Left hindlimb (tissue), 1 donor: ENCODE measurements around the gene IMMP1L.

Experiments
- DNase-seq: peaks from one replicate; pipeline ENCODE4 v3.0.0-alpha.2; 2018

Gene IMMP1L

DNA sequence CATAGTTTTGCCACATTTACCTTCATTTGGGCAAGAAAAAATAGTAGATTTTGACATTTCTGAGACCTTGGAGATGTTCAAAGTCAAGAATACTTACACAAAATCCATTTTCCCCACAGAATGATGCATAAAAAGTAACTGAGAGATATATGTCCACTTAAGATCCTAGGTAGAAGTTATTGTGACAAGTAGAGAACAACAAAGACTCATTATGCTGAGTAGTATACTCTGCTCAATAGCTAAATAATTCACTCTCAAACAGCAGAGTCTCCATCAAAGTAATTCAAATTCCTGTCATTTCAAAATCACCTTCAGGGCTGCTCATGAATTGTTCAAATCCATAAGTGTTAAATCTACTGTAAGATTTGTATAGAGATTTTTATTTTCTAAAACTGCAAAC is 35.3 kb downstream of the IMMP1L start:
- no peak for DNase-seq

DNA sequence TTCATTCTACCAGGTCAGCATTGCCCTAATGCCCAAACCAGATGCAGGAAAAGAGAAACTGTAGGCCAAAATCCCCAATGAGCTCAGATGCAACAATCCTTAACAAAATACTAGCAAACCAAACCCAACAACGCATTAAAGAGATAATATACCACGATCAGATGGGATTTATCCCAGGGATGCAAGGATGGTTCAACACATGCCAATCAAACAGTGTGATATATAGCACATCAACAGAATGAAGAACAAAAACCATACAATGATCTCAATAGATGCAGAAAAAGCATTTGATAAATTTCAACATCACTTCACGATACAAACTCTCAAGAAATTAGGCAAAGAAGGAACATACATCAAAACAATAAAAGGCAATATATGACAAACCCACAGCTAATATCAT is 45.0 kb downstream of the IMMP1L start:
- DNase-seq, result no peak

DNA sequence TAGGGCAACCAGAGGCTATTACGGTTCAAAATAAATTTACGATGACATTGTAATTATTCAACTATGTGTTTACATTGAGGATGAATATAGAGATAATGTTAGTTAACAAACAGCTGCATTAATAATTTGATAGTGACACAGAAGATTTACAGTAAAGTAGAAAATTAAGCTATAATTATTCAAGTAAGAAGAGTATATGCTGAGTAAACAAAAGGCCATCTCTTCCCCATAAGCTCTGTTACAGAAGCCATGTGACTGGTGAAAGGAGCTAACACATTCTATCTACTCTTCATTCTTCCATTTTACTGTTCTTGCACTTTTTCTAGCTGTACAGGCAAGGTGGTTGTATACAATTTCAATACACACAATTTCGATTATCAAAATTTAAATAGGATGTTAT is 54.2 kb downstream of the IMMP1L start:
- no peak for DNase-seq

DNA sequence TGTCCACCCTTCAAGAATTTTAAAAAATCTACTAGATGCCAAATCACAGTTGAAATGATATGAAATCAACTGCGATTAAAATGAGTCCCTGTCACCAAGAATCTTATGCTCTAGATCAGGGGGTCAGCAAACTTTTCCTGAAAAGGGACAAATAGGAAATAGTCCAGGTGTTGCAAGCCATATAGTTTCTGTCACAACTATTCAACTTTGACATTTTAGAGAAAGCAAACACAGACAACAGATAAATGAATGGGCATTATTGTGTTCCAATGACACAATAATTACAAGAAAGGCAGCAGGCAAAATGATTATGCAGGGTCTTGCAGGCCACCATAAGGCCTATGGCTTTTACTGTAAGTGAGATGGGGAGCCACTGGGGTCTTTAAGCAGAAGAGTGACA is 58.6 kb downstream of the IMMP1L start:
- DNase-seq, result no peak

DNA sequence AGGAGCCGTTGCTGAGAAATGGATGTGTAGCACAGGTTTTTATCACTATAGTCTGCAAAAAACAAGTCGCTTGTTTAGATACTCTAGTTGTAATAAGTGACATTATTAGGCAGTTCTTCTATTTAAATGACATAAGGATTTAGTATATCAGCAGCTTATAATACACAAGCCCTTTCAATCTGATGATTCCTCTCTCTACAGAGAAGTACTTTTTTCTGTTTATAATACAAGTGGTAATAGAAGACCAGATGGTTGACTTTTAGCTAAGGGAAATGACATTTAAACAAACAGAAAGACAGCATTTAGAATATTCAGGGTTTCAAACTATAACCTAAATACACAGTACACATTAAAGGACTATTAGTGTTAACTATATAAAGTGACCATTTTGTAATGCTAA is 60.4 kb downstream of the IMMP1L start:
- DNase-seq, result no peak

DNA sequence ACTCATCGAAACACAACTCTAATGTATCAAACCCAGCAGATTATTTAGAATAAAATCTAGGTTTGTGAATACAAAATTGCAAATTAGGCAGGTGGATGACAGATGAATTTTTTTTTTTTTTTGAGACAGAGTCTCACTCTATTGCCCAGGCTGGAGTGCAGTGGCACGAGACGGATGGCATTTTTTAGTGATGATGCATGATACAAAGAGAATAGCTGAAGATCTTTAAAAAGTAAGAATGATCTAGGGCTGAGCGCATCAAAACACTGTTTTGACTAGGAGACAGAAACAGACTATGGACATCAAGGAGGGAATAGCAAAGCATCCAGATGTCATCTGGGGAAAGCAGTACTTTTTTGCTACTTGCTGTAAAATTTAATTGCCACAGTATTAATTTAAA is 63.8 kb downstream of the IMMP1L start:
- DNase-seq, result no peak

DNA sequence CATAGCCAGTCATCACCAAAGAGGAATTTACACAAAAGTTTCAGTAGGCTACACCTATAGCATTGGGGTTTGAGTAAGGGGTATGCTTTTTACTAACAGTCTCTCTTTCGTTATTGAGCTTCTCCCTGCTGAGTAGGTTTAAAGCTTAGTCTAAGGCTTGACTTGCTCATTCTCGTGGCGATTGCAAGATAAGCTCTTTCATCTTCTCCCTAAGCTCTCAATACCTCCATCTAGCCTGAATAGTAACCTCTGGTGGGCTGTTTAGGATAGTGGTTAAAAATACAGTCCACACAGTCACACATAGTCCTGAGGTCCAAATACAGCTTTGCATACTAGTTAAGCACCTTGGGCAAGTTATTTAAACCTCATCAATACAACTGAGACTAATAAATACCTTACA is 65.6 kb downstream of the IMMP1L start:
- no peak for DNase-seq

DNA sequence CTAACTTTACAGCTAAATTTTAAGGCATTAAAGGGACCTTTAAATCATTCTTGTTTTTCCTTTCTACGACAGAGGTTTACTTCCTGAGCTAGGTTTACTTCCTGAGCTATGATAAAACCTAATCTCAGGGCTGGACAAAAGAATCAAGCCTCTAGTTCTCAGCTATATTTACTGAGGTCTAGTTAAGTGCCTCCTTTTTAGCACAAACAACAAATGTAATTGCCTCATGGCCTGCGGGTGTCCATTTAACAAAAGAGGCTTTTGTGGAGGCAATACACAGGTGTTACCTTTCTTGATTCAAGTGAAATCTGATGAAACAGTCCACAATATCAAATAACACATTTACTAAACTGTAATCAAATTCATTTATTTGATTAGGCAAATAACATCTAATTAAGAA is 67.3 kb downstream of the IMMP1L start:
- DNase-seq, result no peak

DNA sequence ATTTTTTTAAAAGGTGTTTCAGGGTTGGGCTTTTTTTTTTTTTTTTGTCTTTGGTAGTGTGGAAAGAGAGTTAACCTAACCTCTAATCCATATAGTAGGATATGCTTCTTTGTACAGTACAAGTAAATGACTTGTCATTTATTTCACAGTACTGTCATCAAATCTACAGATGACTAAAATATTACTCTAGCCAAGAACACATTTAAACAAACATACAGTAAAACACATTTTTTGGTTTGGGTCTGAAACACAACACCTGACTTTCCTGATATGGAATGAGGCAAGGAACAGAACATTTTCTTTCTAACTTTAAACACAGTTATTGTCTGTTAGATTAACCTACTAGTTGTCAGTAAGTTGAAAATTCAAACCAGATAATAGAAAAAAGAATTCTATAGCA is 68.1 kb downstream of the IMMP1L start:
- DNase-seq, result no peak

DNA sequence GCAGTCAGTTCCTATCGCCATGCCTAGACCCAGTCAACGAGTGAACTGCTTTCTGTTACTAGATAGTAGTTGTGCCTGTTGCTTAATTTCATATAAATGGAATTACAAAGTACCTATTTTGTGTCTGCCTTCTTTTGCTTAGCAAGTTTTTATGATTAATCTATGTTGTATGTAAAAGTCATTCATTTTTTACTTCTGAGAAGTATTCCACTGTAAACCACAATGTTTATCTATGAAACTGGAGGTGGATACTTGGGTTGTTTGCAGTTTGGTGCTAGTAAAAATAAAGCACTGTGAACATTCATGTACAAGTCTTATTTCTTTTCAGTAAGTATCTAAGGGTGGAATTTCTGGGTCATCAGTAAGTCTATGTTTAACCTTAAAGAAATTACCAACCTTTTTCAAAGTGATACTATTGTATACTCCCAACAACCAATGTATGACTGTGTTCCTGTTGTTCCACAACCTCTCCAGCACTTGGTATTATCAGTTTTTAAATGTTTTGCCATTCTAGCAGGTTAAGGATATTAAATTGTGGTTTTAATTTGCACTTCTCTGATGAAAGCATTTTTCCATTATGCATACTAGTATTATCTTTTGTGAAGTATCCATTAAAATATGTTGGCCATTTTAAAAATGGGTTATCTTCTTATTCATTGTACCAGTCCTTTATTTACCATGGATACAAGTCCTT is 71.5 kb downstream of the IMMP1L start:
- DNase-seq, result no peak

DNA sequence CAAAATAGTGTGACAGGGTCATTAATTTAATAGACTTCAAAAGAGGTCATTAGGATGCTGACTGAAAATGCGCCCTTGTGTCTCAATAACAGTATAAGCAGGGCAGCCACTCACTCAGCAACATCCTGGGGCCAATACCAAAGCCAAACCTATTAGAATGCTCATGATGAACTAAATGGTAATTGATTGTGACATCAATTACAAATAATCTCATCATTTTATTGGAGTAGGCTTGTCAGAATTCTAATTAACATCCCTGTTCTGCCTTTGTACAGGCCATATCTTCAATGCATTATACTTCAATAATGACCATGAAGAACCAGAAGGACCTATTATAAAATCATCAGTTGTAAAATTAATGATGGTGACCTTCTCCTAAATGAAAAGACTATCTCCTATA is 75.6 kb downstream of the IMMP1L start:
- no peak for DNase-seq

DNA sequence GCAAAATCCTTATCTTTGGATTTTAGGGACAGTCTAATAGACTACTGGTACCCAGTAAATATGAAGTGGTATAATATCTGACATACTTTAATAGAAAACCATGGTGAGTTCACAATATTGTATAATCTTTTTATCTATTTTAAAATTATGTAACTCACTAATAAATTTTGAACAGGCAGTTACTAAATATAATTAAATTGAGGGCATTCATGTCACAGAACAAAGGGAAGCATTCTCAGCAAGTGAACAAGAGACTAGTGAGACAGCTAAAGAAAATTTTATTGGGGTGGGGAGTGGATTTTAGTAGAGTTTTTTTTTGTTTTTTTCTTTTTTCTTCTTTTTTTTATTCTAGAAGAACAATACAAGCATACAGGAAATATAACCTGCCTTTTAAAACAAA is 84.8 kb downstream of the IMMP1L start:
- no peak for DNase-seq

DNA sequence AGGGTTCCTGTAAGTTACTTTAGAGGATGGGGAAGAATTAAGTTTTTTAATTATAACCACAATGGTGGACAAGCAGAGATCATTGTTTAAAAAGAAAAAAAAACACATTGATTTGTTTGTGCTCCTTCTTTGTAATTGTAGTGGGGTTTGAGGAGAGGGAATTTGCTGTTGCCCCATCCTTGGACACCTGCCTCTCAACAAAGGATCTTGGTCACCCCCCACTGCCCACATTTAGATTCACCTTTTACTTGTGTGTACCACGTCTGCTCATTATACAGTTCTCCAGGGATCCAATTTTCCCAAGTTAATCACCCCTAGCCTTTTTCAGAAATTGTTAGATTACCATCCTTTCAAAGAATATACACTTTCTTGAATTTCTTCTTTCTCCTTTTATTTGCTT is 86.7 kb downstream of the IMMP1L start:
- no peak for DNase-seq

DNA sequence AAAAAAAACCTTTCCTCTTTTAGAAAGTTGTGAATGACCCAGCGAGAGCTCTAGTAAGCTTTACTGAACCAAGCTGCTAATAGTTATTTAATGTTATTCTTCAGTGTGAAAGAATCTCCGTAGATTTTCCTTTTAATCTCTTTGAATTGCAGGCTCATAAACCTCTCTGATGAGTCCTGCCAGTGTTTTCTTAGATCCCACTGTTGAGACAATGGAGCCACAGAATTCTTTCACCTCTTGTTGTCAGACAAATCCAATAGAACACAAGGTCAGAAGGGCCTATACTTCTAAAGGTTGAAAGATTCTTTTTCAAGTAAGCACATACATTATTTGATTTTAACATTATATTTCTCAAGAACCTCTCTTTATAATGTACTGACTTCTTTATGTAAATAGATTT is 87.6 kb downstream of the IMMP1L start:
- DNase-seq, result no peak

DNA sequence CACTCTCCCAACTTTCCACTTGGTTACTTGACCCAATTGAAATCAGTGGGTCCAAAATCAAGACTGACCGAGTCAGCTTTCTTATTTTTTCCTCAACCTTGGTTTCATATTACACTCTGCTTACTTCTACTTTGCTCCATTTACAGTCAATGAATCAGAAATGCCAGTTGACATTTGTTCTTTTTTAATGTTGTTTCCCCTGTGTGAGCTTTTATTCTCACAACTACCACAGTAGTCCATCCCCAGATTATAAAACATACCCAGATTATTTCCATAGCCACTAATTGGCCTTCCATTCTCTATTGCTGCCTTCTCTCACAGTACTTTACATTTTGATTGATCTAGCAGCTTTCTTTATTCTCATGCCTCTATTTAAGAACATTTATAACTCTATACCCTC is 89.8 kb downstream of the IMMP1L start:
- no peak for DNase-seq

DNA sequence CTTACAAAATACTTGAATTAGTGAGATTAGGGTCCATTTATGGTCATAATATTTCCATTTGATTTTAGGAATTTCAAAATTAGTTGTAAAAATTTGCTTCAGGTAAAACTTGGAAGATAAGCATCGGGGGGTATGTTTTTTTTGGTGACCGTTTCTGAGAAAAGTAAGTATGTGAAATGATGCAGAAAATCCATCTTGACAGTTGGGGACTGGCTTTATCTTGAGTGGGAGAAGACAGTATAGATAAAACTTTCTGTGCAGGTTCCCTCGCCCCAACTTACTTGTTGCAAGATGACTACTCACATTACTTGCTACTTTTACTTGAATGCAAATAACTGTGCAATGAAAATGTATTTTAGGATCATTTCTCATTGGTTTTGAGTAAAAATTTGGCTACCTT is 90.3 kb downstream of the IMMP1L start:
- DNase-seq, result no peak

DNA sequence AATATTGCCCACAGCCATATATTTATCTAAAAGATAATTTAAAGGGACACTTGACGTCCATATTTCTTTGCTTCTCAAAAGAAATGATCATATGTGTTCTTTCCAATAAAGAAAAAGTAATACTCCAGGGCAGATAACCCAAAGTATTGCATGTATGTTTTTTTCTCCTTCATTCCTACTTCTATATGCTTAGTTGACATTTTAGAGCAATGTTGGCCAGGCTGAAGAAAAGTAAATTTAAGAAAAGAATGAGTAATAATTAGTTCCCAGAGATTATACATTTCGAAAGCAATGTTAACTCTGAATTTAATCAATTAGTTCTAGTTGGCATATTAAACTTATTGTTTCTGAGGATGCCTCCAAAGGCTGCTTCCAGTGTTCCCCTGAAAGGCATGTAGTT is 91.6 kb downstream of the IMMP1L start:
- no peak for DNase-seq

DNA sequence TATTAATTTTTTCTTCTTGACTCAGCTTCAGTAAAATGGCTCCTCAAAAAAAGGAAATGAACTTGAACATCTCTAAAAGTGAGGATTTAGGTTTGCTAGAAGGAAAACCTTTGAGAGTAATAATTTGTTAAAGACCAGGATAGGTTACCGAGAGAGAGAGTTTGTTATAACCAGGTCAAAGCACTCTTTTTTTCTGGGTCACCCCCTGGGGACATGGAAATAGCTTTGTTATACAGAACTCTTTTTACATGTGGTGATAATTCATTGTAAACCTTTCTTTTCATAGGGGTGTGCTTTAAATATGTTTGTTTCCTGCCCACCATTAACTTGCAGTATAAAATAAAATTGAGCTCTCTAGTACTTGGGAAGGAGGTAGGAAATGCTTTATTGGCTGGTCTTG is 92.1 kb downstream of the IMMP1L start:
- no peak for DNase-seq

DNA sequence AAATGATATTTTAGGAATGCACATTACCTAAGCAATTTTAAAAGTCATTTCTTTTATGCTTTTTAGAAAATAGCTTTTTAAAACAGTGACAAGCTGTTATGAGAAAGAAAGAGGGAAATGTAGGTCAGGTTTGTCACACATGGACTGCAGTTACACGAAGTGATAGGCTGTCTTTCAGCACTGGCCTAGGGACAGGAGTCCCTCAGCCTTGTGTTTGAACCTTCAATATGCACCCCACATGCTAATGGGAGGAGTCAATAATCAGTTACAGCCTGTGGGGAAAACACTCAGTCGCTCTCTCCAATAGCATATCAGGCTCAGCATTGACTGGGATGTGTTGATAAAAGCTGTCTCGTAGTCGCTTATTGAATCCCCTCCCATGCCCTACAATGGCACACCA is 94.0 kb downstream of the IMMP1L start:
- no peak for DNase-seq

DNA sequence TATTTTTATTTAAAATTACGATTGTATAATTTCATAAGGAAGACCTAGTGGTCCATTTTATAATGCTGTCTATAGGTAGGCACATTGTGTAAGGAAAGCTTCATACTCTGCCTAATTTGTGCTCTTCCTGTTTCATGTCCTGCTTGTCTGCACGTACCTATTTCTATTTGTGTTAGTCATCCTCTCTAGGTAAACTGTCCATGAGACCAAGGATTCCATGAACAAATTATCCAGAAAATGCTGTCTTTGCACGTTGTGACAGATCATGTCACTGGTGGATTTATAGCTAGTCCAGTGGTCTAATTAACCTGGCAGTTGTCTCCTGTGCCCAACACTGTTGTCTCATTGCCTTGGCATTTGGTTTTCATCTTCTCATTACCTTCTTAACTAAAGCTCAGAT is 95.1 kb downstream of the IMMP1L start:
- DNase-seq, result no peak

DNA sequence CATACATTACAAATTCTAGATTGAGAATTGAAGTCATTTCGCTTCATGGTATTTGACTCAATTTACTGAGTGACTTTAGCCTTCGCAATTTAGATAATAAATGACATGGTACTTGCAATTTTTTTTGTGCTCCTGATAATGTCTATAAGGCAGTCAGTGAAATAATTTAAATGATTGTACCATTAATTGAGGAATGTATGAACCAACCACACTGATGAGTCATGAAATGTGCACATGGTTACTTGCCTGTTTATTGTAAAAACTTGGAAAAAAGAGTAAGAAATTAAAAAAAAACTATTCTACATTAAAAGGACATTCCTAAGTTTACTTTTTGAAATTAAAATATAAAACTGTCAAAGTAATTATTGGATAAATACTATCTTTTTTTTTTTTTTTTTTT is 96.5 kb downstream of the IMMP1L start:
- no peak for DNase-seq

DNA sequence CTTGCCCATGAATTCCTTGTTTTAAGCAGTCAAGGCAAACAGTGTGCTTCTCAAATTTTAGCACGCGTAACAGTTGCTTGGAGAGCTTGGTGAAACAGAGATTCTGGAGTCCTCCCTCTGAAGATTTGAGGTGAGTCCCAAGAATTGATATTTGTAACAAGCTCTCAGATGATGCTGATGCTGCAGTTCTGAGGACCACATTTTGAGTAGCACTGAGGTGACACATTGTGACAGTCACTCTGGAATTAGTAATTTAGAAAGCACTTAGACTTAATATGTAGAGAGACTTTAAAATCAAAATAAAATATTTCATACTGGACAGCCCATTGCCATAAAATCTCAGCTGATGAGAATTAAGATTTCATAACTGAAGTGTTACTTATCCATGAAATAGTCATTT is 101.2 kb downstream of the IMMP1L start:
- DNase-seq, result no peak

DNA sequence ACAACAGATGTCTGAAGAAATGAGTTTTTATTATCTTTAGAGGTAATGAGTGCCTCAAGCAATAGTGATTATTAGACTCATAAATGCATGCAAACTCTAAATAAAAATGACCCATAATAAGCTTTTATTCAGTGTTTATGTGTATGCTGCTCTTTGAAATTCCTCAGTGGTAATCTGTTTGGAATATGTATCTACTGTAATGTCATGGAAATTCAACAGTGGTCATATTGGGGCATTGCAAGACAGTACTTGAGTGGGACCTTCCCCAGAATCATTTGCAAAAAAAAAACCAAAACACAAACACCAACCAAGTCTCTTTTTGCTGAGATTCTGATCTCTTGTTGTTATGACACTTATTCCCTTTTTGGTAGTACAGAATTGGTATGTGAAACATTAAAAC is 104.8 kb downstream of the IMMP1L start:
- DNase-seq, result no peak

DNA sequence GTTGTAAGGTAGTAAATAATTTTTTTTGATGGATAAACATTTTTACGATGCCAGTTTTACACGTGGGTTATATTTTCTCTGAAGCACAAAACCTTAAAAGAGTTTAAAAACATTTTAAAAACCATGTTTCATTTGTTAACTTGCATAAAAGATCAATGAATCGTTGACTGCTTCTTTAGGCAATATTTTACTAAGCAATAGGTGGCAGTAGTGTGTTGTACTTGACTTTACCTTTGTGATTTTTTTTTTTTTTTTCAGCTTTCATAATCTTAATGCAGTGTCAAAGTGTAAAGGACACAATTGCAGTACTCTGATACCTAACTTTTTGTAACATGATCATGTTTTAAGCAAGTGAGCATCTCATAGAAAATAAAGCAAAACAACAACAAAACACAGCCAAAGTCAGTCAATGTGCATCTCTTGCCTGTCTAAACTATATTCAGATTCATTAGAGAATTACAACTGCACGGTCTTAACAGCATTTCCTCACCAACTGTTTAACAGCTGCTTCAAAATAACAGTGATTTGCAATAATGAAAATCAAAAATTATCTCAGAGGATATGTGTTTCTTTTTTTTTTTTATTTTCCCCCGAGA is 112.1 kb downstream of the IMMP1L start:
- no peak for DNase-seq

DNA sequence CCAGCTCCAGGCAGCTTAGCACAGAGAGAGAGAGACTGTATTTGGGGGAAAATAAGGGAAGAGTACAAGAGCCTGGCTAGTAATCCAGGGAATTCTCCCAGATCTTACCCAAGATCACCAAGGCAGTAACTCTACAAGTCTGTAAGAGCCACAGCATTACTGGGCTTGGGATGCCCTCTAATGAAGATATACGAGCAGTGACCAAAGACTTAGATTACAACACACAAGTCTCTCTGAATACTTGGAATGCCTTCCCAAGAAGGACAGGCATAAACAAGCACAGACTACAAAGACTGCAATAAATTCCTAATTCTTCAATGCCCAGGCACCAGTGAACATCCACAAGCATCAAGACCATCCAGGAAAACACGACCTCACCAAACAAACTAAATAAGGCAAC is 122.0 kb downstream of the IMMP1L start:
- DNase-seq, result no peak
